DOHH2 (cell line): ENCODE measurements around the gene SCAMP3.

ENCODE experiments used
- H3F3A ChIP-seq: fragments of 200-600 bp; sonication (generic), shearing (Covaris generic); 2 replicates; pipeline ENCODE4 v1.6.0; 2016; ENCODE audit warnings: antibody characterized with exemption, mild to moderate bottlenecking; ENCODE audit not compliant: control insufficient read depth, insufficient read depth
- H3K27ac ChIP-seq: fragments of 200-600 bp; sonication (generic); 2 replicates; pipeline ENCODE4 v1.5.1; 2014; ENCODE audit warnings: low read depth, mild to moderate bottlenecking, low read length, moderate library complexity
- H3K27me3 ChIP-seq: fragments of 200-600 bp; sonication (generic); 2 replicates; pipeline ENCODE4 v1.6.1; 2014; ENCODE audit warnings: mild to moderate bottlenecking, low read length, mixed read lengths; ENCODE audit not compliant: control insufficient read depth
- H3K36me3 ChIP-seq: fragments of 200-600 bp; sonication (generic); 2 replicates; pipeline ENCODE4 v1.6.1; 2014; ENCODE audit warnings: mild to moderate bottlenecking, low read length, moderate library complexity, mixed read lengths; ENCODE audit not compliant: control insufficient read depth
- H3K4me1 ChIP-seq: fragments of 200-600 bp; sonication (generic); 2 replicates; pipeline ENCODE4 v1.6.1; 2014; ENCODE audit warnings: mild to moderate bottlenecking, low read length, mixed read lengths; ENCODE audit not compliant: control insufficient read depth
- H3K4me2 ChIP-seq: fragments of 200-600 bp; sonication (generic); 2 replicates; pipeline ENCODE4 v1.6.0; 2014; ENCODE audit warnings: mild to moderate bottlenecking, low read length, moderate library complexity
- H3K4me3 ChIP-seq: fragments of 200-600 bp; sonication (generic); 2 replicates; pipeline ENCODE4 v1.5.1; 2014; ENCODE audit warnings: mild to moderate bottlenecking, low read length, mixed read lengths
- H3K79me2 ChIP-seq: fragments of 200-600 bp; sonication (generic); 2 replicates; pipeline ENCODE4 v1.6.1; 2014; ENCODE audit warnings: mild to moderate bottlenecking, low read length, mixed read lengths; ENCODE audit not compliant: control insufficient read depth
- H3K9me2 ChIP-seq: fragments of 200-600 bp; sonication (generic); replicated peaks from 2 replicates; pipeline ENCODE4 v1.6.1; 2014; ENCODE audit warnings: mild to moderate bottlenecking, low read length, mixed read lengths; ENCODE audit not compliant: control insufficient read depth
- H3K9me3 ChIP-seq: fragments of 200-600 bp; sonication (generic); 2 replicates; pipeline ENCODE4 v1.6.1; 2014; ENCODE audit warnings: antibody characterized with exemption, low read length, mixed read lengths; ENCODE audit not compliant: control insufficient read depth, insufficient read depth
- H4K20me1 ChIP-seq: fragments of 200-600 bp; sonication (generic); 2 replicates; pipeline ENCODE4 v1.6.0; 2014; ENCODE audit warnings: low read depth, mild to moderate bottlenecking, antibody characterized with exemption, low read length, moderate library complexity; ENCODE audit not compliant: control insufficient read depth, insufficient read depth
- CTCF ChIP-seq: fragments of 200-600 bp; sonication (generic); IDR thresholded peaks from one replicate; pipeline ENCODE4 v1.5.1; 2014; ENCODE audit warnings: antibody characterized with exemption, mild to moderate bottlenecking, low read depth, low read length; ENCODE audit not compliant: poor library complexity, severe bottlenecking
- EZH2phosphoT487 ChIP-seq: fragments of 200-600 bp; sonication (generic); IDR thresholded peaks from 2 replicates; pipeline ENCODE4 v1.6.1; 2017; ENCODE audit warnings: borderline replicate concordance, mild to moderate bottlenecking, antibody characterized with exemption, low read length, moderate library complexity, mixed read lengths

Gene SCAMP3

GRCh38 chr1:155207806-155208540, 54.2 kb downstream of the SCAMP3 start, which contains the start of gene THBS3:
Gene THBS3 (minus strand): TSS chr1:155207897. CDS start chr1:155207876, 21 bp downstream.
- Histone ChIP-seq H3K4me1 (peaks cover 36% of the 10 kb centered on the region), H3K79me2 (peaks cover 11% of the 10 kb centered on the region), H3K4me3 (peak within 1 kb of the TSS; percentile 97), H3K9me2 (no peaks in the 10 kb centered on the region), H3K4me2 (peak within 1 kb of the TSS; percentile 93), H3K27ac (peak within 1 kb of the TSS; percentile 76), H3K27me3 (no peaks in the 10 kb centered on the region), H3F3A (peaks cover 5% of the 10 kb centered on the region), H3K36me3 (peaks cover 4% of the 10 kb centered on the region), H4K20me1 (no peaks in the 10 kb centered on the region), H3K9me3 (no peaks in the 10 kb centered on the region)
- TF ChIP-seq CTCF (no peak), EZH2phosphoT487 (no peak)

GRCh38 chr1:155206891-155207805, 55.0 kb downstream of the SCAMP3 start:
- Histone ChIP-seq H3F3A (peaks cover 5% of the 10 kb centered on the region), H3K27ac (peak overlapping the region; percentile 76), H3K27me3 (no peaks in the 10 kb centered on the region), H3K79me2 (peaks cover 11% of the 10 kb centered on the region), H3K4me1 (peaks cover 36% of the 10 kb centered on the region), H3K4me3 (peak overlapping the region; percentile 97), H3K9me3 (no peaks in the 10 kb centered on the region), H3K4me2 (peak overlapping the region; percentile 93), H4K20me1 (no peaks in the 10 kb centered on the region), H3K36me3 (peaks cover 4% of the 10 kb centered on the region), H3K9me2 (no peaks in the 10 kb centered on the region)
- TF ChIP-seq EZH2phosphoT487 (no peak), CTCF (peak; percentile 85)
